Measurements from ENCODE around the gene CARD11.

DNA sequence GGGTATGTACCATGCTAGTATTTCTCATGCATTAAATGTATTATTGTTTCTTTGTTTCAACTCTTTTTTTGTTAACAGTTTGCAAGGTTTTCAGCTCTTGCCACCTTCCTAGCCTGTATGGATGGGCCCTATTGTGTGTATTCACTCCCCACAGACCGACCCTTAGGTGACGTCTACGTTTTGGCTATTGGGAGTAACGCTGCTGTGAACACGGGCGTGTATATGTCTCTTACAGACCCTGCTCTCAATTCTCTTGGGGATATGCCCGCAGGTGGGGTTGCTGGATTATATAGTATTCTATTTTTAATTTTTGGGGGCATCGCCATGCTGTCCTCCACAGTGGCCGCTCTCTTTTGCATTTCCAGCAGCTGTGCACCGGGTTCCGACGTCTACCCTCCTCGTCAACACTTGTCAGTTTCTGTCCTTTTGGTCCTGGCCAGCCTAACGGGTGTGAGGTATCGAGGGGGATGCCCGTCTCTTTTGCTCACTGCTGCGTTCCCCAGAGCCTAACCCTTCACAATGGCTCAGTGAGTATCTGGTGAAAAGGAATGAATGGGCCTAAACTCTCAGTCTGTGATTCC, 135.5 kb downstream of the CARD11 start:
- TF ChIP-seq, protein P1, sequence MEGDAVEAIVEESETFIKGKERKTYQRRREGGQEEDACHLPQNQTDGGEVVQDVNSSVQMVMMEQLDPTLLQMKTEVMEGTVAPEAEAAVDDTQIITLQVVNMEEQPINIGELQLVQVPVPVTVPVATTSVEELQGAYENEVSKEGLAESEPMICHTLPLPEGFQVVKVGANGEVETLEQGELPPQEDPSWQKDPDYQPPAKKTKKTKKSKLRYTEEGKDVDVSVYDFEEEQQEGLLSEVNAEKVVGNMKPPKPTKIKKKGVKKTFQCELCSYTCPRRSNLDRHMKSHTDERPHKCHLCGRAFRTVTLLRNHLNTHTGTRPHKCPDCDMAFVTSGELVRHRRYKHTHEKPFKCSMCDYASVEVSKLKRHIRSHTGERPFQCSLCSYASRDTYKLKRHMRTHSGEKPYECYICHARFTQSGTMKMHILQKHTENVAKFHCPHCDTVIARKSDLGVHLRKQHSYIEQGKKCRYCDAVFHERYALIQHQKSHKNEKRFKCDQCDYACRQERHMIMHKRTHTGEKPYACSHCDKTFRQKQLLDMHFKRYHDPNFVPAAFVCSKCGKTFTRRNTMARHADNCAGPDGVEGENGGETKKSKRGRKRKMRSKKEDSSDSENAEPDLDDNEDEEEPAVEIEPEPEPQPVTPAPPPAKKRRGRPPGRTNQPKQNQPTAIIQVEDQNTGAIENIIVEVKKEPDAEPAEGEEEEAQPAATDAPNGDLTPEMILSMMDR (IDR thresholded peaks at IDR 0.05): no peak
- TF ChIP-seq POLR2AphosphoS5 (IDR thresholded peaks at IDR 0.05): no peak
- TF ChIP-seq POLR2A (IDR thresholded peaks at IDR 0.05): no peak
